ACHN (cell line): ENCODE results near the gene STX2.
"Not testable (repeated sequence)": the region's sequence is repeated elsewhere in the genome, so short reads cannot be mapped to it uniquely, and the experiment has no call there.

Experiments used
- DNase-seq: peaks from one replicate; pipeline ENCODE4 v3.0.0-alpha.2; 2015
- in situ Hi-C: cut with HindIII; loops from 2 replicates; pipeline ENCODE4 v1.10.0; 2017; ENCODE audit warnings: low sequenced_read_pairs, low pct_ligation_motif_present, low pct_unique_long_range_greater_than_20kb

Gene STX2

DNA sequence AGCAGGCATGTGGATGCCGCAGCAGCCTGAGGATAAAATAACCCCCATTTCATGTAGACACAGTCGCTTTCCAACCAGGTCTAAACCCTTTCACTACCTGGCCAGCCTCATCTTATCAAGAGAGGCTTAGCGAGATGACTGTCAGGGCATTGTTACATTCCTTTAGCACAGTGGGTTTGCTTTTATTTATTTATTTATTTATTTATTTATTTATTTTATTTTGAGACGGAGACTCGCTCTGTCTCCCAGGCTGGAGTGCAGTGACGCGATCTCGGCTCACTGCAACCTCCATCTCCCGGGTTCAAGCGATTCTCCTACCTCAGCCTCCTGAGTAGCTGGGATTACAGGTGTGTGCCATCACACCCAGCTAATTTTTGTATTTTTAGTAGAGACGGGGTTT is 87.0 kb downstream of the STX2 start:
- in situ Hi-C loops, result not testable (repeated sequence)

DNA sequence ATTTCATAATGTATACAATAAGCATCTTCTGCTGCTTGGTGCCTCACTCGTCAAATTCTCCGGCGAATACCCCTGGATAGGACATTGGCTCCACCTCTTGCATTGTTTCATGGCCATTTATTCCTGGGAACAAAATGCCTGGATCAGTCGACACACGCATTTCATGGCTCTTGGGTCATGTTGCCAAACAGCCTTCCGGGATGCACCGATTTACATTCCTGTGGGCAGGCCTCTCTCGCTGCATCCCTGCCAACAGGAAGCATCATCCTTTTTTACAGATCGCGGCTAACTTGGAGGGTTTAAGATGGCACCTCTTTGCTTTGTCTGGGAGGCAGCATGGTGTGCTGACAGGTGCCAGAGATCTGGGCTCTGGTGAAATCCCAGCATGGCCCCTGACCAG is 90.3 kb downstream of the STX2 start:
- no peak for DNase-seq
- in situ Hi-C loops, result no loop called here

More for the DNA sequence above, 87.0 kb downstream of the STX2 start:
- DNase-seq, result not testable (repeated sequence)

DNA sequence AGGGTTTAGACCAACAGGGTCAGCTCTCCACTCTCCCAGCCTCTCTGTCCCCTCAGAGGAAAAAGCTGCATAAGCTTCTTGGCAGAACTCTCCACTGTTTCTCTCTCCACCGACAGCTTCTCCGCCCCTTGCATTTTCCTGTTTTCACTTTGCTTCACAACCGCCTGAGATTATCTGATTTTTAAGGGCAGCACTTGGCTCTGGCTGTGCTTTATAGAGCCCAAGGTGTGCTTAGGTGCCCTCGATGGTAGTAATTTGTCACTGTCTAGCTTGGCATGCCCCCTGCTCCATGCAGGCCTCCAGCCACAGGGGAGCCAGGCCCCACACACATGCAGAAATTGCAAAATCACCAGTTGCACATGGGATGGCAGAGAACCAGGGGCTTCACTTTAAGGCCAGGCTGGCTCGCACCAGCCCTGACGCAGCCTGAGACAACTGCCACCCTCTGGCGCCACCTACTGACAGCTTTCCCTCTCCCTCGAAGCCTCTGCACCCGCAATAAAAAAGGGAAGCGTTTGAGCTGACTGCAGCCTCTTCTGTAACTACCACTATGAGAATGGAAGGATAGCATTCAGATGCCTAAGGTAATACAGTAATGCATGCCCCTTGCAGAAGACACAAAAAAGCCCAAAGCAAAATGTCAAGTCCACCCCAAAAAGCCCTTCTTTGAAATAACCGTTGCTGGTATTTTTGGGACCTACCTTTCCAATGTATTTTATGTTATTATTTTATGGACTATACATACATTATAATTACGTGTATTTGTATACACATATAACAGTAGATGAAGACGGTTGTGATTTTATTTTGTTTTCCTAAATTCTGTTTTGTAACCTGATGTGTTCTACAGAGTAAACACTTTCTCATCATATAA is 90.9 kb downstream of the STX2 start:
- in situ Hi-C loops, result no loop called here
- DNase-seq, result peak; percentile 73

DNA sequence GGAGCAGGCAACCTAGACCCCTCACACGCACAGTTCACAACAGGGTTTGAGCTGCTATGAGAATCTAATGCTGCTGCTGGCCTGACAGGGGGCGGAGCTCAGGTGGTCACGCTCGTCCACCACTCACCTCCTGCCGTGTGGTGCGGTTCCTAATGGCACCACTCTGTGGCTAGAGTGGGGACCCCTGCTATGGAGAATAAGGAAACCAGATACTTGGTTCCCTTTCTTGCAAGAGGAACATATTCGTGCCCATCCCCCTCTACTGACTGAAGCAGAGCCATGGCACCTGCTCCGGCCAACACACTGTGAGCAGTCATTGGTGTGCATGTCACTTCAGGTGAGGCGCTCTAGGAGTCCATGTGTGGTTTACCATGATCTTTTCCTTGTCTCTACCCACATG is 92.5 kb downstream of the STX2 start:
- in situ Hi-C loops, result no loop called here
- DNase-seq, result no peak

DNA sequence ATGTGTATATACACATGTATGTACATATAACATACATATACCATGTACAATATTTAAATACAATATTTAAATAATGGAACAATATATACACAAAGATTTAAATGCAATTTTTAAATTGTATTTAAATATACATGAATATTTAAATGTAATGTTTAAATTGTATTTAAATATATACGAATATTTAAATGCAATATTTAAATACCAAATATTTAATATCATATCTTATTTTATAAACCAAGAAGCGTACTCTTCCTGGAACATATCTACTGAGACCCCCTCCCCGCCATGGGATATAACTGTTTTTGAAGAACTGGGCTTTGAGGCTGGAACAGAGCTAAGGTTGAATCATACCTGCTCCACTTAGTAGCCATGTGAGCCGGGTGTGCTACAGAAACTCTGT is 93.1 kb downstream of the STX2 start:
- DNase-seq, result no peak
- in situ Hi-C loops, result no loop called here

DNA sequence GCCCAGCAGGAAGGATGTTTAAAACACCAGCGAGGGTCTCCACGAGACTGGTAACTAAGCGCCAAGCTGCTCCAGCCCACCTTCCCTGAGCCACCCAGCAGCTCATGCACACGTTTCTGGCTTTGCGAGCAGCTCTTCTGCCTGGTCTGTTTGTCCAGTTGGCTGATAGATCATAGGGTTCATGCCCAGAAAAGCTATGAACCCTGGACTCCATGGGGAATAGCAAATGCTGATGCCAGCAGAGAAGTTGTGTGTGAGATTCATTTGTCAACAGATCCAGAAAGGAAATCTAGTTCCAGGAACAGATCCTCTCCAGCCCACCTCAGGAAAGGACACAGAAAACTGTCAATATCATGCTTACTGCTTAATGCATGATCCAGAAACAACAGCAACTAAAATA is 94.8 kb downstream of the STX2 start:
- in situ Hi-C loops, result no loop called here
- DNase-seq, result no peak

DNA sequence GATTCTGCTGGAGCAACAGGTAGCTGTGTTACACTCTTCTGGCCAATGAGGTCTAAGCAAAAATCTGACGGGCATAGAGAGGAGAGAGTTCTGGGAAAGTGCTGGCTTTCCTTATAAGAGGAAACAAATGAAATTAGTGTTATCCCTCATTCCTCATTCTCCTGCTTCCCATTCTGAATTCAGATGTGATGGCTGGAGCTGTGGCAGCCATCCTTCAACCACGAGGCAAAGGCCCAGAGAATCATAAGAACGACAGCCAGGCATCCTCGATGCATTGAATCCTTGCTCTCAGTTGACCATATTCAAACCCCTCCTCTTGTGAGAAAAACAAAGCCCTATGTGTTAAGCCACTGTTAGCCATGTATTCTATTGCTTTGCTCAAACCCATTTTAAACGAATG is 95.4 kb downstream of the STX2 start:
- in situ Hi-C loops, result no loop called here
- no peak for DNase-seq

DNA sequence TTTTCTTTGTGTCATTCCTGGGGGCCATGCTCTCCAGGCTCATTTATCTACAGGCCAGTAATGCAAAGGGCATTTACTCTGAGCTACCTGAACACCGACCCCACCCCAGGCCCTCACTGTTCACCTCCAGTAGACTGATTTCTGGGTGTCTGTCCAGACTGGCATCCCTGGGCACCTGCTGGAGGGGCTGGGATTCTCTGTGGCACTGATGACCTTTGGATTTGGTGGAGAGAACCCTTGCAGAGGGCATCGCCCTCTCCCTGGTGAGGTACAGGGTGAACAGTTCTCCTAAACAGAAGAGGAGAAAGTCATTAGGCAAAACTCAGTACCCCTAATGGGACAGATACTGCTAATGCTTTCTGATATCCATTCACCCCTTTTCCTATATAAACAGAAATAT is 95.9 kb downstream of the STX2 start:
- no peak for DNase-seq
- in situ Hi-C loops, result no loop called here

DNA sequence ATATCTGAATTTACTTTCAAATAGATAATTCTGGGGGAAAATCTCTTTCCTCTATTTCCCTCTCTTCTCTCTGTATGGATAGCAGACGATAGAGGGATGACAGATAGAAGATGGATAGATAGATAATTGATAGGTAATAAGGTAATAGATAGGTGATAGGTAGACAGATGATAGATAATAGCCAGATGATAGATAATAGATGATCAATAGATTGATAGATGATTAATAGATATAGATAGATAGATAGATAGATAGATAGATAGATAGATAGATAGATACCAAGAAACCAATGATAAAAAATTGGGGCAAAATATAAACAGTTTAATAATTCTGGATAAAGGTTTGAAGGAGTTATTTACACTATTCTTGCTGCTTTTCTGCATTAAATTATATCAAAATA is 96.3 kb downstream of the STX2 start:
- no peak for DNase-seq
- in situ Hi-C loops, result no loop called here

DNA sequence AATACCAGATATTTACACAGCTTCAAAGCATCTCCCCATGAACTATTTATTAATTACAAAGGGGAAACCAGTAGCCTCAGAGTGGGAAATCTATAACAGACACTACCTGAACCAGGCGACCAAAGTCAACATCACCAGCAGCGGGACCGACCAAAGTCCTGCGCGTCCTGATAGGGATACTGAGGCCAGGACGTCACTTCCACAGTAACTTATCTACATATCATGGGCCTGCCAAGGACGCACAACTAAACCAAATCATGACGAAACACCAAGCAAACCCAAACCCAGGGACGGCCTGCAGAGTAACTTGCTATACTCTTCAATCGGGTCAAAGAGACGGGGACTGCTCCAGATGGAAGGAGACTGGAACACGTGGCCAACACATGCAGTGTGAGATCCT is 96.9 kb downstream of the STX2 start:
- in situ Hi-C loops, result no loop called here
- no peak for DNase-seq
